Activated T-helper 2 cell treated with anti-CD3 and anti-CD28 coated beads, Interferon-gamma antibody, Interleukin-2, Interleukin-4, amounts not matched to agents 10 μg/mL and 5 μg/mL and 100 μg/mL, durations not matched to agents 14 hours and 24 hours and 36 hours (primary cell): Measurements from ENCODE around the gene RANGAP1. TPM values are rescaled to one million over a fixed set of nuclear protein-coding genes. Genes with fewer than 3 reads are reported as not detected.
A peak's percentile ranks its signal among the peaks of the same experiment; 100 is the strongest.

ENCODE experiments used
- DNase-seq: peaks from one replicate; pipeline ENCODE4 v3.0.0; 2021; ENCODE audit warnings: low spot score
- H3K27ac Mint-ChIP-seq: one replicate; pipeline ENCODE4 v1.8.0; 2021; ENCODE audit warnings: mixed read lengths
- H3K27me3 Mint-ChIP-seq: one replicate; pipeline ENCODE4 v1.8.0; 2021; ENCODE audit warnings: low read depth, mixed read lengths
- H3K36me3 Mint-ChIP-seq: one replicate; pipeline ENCODE4 v1.8.0; 2021; ENCODE audit warnings: low read depth, mixed read lengths
- H3K4me1 Mint-ChIP-seq: one replicate; pipeline ENCODE4 v1.8.0; 2021; ENCODE audit warnings: low read depth, mixed read lengths
- H3K4me3 Mint-ChIP-seq: one replicate; pipeline ENCODE4 v1.8.0; 2021; ENCODE audit warnings: low read depth, mild to moderate bottlenecking, moderate library complexity, mixed read lengths
- H3K9me3 Mint-ChIP-seq: one replicate; pipeline ENCODE4 v1.8.0; 2021; ENCODE audit warnings: mixed read lengths
- intact Hi-C: fragments of 100-400 bp; cut with micrococcal nuclease; formaldehyde crosslinking; loops from one replicate; pipeline ENCODE4 v1.15.1; 2023
- total RNA-seq: library from RNA; stranded (reverse); gene quantifications from 2 replicates; pipeline ENCODE4 v1.2.3, GENCODE V29; 2022

The RANGAP1 gene
- total RNA-seq, 1 donor from 2014 or later, result 189 TPM

GRCh38 chr22:41248314-41248713 lies 37.7 kb downstream of the RANGAP1 start:
- H3K27ac Mint-ChIP-seq, result no peak overlapping the region
- H3K4me3 Mint-ChIP-seq, result no peak overlapping the region
- no peaks in the 10 kb centered on the region for H3K9me3 Mint-ChIP-seq
- no peaks in the 10 kb centered on the region for H3K4me1 Mint-ChIP-seq
- peaks cover 56% of the 10 kb centered on the region for H3K36me3 Mint-ChIP-seq
- no peaks in the 10 kb centered on the region for H3K27me3 Mint-ChIP-seq
- intact Hi-C loops, result no loop called here
- no peak for DNase-seq

GRCh38 chr22:41247703-41248102 lies 38.3 kb downstream of the RANGAP1 start:
- no peak overlapping the region for H3K27ac Mint-ChIP-seq
- no peaks in the 10 kb centered on the region for H3K4me1 Mint-ChIP-seq
- DNase-seq, result no peak
- H3K4me3 Mint-ChIP-seq, result no peak overlapping the region
- intact Hi-C loops, result no loop called here
- no peaks in the 10 kb centered on the region for H3K27me3 Mint-ChIP-seq
- H3K36me3 Mint-ChIP-seq, result peaks cover 52% of the 10 kb centered on the region
- no peaks in the 10 kb centered on the region for H3K9me3 Mint-ChIP-seq

GRCh38 chr22:41245917-41246499 lies 40.0 kb downstream of the RANGAP1 start:
- Mint-ChIP-seq H3K4me3 (no peak overlapping the region), H3K27me3 (no peaks in the 10 kb centered on the region), H3K9me3 (no peaks in the 10 kb centered on the region), H3K27ac (no peak overlapping the region), H3K36me3 (peaks cover 40% of the 10 kb centered on the region), H3K4me1 (no peaks in the 10 kb centered on the region)
- intact Hi-C loops, result no loop called here
- no peak for DNase-seq

GRCh38 chr22:41243361-41243760 lies 42.6 kb downstream of the RANGAP1 start:
- DNase-seq, result no peak
- Mint-ChIP-seq H3K27ac (no peak overlapping the region), H3K4me1 (no peaks in the 10 kb centered on the region), H3K36me3 (peaks cover 27% of the 10 kb centered on the region), H3K4me3 (no peak overlapping the region), H3K9me3 (no peaks in the 10 kb centered on the region), H3K27me3 (peaks cover 2% of the 10 kb centered on the region)
- intact Hi-C loops, result no loop called here

GRCh38 chr22:41242396-41243117 lies 43.4 kb downstream of the RANGAP1 start:
- Mint-ChIP-seq H3K27ac (no peak overlapping the region), H3K4me1 (no peaks in the 10 kb centered on the region), H3K27me3 (peaks cover 2% of the 10 kb centered on the region), H3K9me3 (no peaks in the 10 kb centered on the region), H3K4me3 (no peak overlapping the region), H3K36me3 (peaks cover 23% of the 10 kb centered on the region)
- intact Hi-C loops, result no loop called here
- no peak for DNase-seq

- peaks cover 2% of the 10 kb centered on the region for H3K27me3 Mint-ChIP-seq
- no peak overlapping the region for H3K27ac Mint-ChIP-seq
- H3K4me3 Mint-ChIP-seq, result no peak overlapping the region
- DNase-seq, result no peak
- H3K9me3 Mint-ChIP-seq, result no peaks in the 10 kb centered on the region
- peaks cover 3% of the 10 kb centered on the region for H3K4me1 Mint-ChIP-seq
- intact Hi-C loops, result no loop called here
- peaks cover 15% of the 10 kb centered on the region for H3K36me3 Mint-ChIP-seq
Observed at GRCh38 chr22:41241133-41241676, 44.8 kb downstream of the RANGAP1 start.

GRCh38 chr22:41240377-41241132 lies 45.4 kb downstream of the RANGAP1 start, which contains the start of gene CHADL:
TSS of gene CHADL (minus strand) at chr22:41240931. CDS start at chr22:41240881, 50 bp downstream.
- peaks cover 10% of the 10 kb centered on the region for H3K36me3 Mint-ChIP-seq
- no peak within 1 kb of the TSS for H3K4me3 Mint-ChIP-seq
- H3K4me1 Mint-ChIP-seq, result peaks cover 3% of the 10 kb centered on the region
- no peaks in the 10 kb centered on the region for H3K9me3 Mint-ChIP-seq
- DNase-seq, result no peak
- no peak within 1 kb of the TSS for H3K27ac Mint-ChIP-seq
- H3K27me3 Mint-ChIP-seq, result peaks cover 2% of the 10 kb centered on the region
- intact Hi-C loops, result no loop called here

- DNase-seq, result no peak
- no peak overlapping the region for H3K27ac Mint-ChIP-seq
- intact Hi-C loops, result no loop called here
- peaks cover 3% of the 10 kb centered on the region for H3K36me3 Mint-ChIP-seq
- H3K9me3 Mint-ChIP-seq, result no peaks in the 10 kb centered on the region
- H3K27me3 Mint-ChIP-seq, result peaks cover 2% of the 10 kb centered on the region
- H3K4me1 Mint-ChIP-seq, result peaks cover 3% of the 10 kb centered on the region
- no peak overlapping the region for H3K4me3 Mint-ChIP-seq
Observed at GRCh38 chr22:41239443-41240128, 46.4 kb downstream of the RANGAP1 start.

- Mint-ChIP-seq H3K27me3 (peaks cover 2% of the 10 kb centered on the region), H3K27ac (no peak overlapping the region), H3K4me1 (peaks cover 3% of the 10 kb centered on the region), H3K36me3 (peaks cover 3% of the 10 kb centered on the region), H3K4me3 (peak overlapping the region; percentile 61), H3K9me3 (no peaks in the 10 kb centered on the region)
- DNase-seq, result no peak
- intact Hi-C loops, result no loop called here
Observed at GRCh38 chr22:41238570-41239442, 47.2 kb downstream of the RANGAP1 start.

- Mint-ChIP-seq H3K36me3 (no peaks in the 10 kb centered on the region), H3K9me3 (no peaks in the 10 kb centered on the region), H3K4me3 (no peak overlapping the region), H3K27me3 (peaks cover 2% of the 10 kb centered on the region), H3K27ac (no peak overlapping the region), H3K4me1 (peaks cover 3% of the 10 kb centered on the region)
- peak; percentile 77 for DNase-seq
- intact Hi-C loops, result loop anchor here (2.0 kb wide), 1 partner anchor 315 kb away; no protein-coding TSS in a partner anchor
Observed at GRCh38 chr22:41237707-41238569, 48.0 kb downstream of the RANGAP1 start.

GRCh38 chr22:41237036-41237706 lies 48.8 kb downstream of the RANGAP1 start:
- Mint-ChIP-seq H3K4me3 (peak overlapping the region; percentile 61), H3K36me3 (no peaks in the 10 kb centered on the region), H3K27ac (no peak overlapping the region), H3K9me3 (no peaks in the 10 kb centered on the region), H3K4me1 (peaks cover 3% of the 10 kb centered on the region), H3K27me3 (peaks cover 2% of the 10 kb centered on the region)
- no peak for DNase-seq
- intact Hi-C loops, result loop anchor here (2.0 kb wide), 1 partner anchor 314 kb away; no protein-coding TSS in a partner anchor
